ENCODE measurements around the gene ATP8A2.

ATP8A2 gene

GRCh38 chr13:25827831-25828465, 456.2 kb downstream of the ATP8A2 start:
- no peak for DNase-seq

- no peak for DNase-seq
Measured at GRCh38 chr13:25833761-25834160, 462.0 kb downstream of the ATP8A2 start.

DNA sequence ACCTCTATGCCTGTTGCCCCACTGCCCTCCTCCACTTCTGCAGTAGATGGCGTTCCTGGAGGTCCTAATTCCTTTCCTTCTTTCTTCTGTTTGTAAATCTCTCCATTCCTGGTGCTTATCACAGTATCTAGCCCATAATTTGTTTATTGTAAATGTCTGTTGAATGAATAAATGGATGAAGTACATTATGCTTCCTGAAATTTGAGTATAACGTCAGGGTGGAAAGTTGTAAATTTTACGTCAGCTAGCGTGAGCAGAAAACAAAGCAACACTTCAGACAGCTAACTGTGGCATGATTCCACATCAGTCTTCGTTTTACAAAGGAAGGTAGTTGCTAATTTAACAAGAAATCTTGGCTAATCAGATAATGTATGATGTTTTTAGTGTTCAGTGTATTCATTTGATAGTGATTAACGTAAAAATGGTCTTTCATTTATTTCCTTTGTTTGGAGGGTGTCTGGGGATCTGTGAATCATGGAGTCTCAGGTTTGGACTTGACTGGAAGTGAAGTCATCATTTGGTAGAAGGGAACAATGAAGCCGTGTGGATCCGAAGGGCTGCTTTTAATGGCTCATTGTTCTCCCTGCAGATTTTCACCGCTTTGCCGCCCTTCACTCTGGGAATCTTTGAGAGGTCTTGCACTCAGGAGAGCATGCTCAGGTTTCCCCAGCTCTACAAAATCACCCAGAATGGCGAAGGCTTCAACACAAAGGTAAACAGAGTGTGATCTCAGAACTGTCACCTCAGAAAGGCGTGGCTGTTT, 465.0 kb downstream of the ATP8A2 start:
- no peak for DNase-seq

- DNase-seq = no peak
Measured at GRCh38 chr13:25839371-25839770, 467.6 kb downstream of the ATP8A2 start.

GRCh38 chr13:25840261-25840660, 468.5 kb downstream of the ATP8A2 start:
- no peak for DNase-seq

DNA sequence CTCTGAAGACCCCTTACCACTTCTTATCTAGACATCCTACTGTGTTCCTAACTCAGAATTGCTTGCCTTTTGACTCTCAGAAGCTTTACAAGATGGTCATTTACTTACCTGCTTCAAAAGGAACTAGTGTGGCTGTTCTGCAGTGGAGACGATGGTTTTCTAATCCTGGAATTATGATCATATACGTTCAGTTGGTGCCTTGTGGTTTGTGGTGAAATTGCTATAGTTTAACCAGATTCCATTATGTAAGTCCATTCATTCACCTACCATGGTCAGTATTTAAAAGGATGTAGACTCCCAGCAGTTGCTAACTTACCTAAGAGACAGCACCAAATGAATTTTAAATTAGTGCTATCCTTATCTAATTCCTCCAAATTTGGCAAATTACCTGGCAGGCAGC, 469.2 kb downstream of the ATP8A2 start:
- DNase-seq = no peak

GRCh38 chr13:25843692-25844091, 471.9 kb downstream of the ATP8A2 start:
- no peak for DNase-seq

- no peak for DNase-seq
Measured at GRCh38 chr13:25844559-25845434, 473.0 kb downstream of the ATP8A2 start.

GRCh38 chr13:25846222-25846984, 474.6 kb downstream of the ATP8A2 start:
- DNase-seq = no peak

DNA sequence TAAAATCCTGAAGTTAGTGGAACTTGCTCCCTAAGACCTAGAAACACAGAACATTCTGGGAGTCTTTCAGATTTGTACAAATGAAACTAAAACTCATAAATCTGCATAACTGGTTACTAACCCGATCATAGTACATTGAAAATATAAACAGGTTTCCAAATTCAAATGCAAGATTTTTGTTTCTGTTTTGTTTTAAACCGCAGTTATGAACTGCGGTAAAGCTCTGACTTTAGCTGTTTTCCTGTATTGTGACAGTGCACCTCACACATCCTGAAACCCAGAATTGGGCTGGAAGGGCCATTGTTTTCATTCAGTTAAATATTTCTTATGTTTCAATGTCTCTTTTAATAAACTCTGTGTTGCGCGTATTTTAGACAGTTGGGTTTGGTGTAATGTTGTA, 475.4 kb downstream of the ATP8A2 start:
- DNase-seq = no peak

GRCh38 chr13:25847635-25848626, 476.2 kb downstream of the ATP8A2 start:
- no peak for DNase-seq

DNA sequence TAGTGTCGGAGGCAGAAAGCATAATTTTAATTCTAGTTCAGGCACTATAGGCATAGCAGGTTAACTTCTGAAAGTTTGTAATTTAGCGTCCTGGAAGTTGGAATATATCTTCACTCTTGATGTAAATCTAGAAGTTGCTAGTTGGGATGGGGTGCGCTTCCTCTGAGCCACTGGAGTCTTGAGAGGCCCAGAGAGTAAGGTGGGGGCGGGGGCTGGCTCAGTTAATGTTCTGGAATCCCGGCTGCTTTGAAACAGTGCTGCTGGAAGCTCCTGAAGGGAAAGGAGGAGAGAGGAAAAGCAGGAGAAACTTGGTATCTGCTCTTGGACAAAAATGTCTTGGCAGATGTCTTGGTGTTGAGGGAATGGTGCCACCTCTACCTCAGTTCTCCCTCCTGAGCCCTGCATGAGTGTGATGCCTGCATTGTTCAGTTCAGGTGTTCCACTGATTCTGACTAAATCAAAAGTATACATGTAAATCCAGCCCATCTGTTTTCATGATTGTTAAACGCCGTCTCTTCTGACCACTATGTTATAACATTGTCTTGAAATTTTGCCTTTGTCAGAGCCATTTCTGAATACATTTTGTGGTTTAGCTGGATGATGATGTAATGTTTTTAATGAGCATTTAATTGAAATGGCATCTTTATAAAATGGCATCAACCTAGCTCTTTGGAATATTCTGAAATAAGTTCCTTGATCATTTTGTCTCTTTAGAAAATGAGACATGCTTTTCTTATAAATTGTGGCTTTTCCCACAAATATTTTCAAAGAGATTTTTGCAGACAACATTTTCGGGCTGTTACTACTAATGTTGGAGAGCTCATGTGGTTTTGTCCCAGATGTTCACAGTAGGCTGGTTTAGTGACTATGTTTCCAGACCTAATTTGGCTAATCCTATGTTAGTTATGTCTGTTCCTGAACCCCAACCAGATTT, 477.3 kb downstream of the ATP8A2 start:
- no peak for DNase-seq

GRCh38 chr13:25857830-25858229, 486.1 kb downstream of the ATP8A2 start:
- DNase-seq = no peak

GRCh38 chr13:25859528-25859927, 487.8 kb downstream of the ATP8A2 start:
- DNase-seq = no peak

DNA sequence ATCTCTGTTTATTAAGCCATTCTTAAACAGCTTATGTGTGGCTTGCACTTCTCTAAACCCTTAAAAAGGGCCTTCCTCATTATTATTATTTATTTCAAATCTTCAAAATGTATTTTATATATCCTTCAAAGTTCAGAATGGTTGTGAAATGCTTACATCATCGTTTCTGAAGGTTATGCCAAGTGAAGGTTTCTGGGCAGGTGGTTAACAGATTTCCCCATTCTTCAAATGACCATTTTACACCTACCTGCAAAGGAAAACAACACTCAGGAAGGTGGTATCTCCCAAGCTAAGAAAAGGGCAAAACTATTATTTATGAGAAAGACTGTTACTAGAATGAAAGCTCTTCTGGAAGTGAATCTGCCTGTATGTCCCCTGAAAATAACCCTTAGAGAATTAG, 488.5 kb downstream of the ATP8A2 start:
- no peak for DNase-seq

DNA sequence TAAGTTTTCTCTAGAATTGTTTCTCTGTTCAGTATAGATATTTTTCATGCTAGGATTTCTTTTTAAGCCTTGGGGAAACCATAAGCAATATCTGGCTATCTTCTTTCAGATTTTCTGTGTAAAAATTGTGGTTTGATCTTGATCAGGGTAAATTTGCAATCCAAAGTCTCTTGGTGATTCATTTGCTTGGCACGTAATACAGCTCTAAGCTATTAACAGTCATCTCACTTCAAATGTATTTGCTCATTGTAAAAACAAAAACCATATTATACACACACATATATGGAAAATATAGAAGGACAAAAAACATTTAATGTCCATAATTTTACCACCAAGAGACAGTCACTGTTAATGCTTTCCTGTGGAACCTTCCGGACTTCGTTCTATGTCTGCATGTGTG, 489.1 kb downstream of the ATP8A2 start:
- DNase-seq = no peak

DNA sequence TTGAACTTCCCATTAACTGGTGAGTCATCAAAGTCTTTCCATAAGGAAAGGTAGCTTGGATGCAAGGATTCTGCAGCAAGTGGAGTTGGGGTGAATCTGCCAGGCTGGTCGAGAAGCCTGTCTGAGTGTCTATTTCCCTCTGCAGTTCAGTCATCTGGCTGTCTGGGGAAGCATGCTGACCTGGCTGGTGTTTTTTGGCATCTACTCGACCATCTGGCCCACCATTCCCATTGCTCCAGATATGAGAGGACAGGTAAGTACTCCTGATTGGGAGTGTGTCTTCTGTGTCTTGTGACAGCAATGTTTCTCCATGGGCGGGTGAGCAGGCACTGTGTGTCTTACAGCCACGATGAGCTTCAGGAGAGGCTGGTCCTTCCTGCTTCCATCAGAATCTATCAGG, 490.4 kb downstream of the ATP8A2 start:
- no peak for DNase-seq

- DNase-seq = no peak
Measured at GRCh38 chr13:25864116-25864515, 492.3 kb downstream of the ATP8A2 start.

- DNase-seq = no peak
Measured at GRCh38 chr13:25864936-25865335, 493.2 kb downstream of the ATP8A2 start.

DNA sequence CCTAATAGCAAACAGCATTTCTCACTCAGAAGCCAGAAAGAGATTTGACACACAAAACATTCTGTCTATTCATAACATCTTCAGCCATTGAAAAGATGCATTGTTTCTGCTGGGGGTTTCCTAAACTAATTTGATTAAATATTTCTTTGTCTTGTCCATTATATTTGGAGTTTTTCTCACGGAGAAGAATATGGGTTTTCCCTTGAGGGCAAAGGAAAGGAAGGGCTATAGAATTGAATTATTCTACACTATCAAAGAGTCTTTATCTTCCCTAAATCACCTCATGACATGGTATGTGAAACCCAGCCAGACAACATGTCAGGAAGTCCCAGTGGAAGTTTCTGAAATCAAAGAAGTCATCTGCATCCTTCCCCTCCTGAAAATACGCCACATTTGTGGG, 493.6 kb downstream of the ATP8A2 start:
- no peak for DNase-seq

- DNase-seq = no peak
Measured at GRCh38 chr13:25867038-25867437, 495.3 kb downstream of the ATP8A2 start.
